Mesenchymal stem cell (in vitro differentiated cells and primary cell): ENCODE data around the gene KIF20A.

Experiments used
- DNase-seq: peaks from one replicate; pipeline ENCODE4 v3.0.0-alpha.2; 2013
- H2AFZ ChIP-seq: one replicate; pipeline ENCODE4 v1.6.1; 2013; ENCODE audit warnings: low read depth, mild to moderate bottlenecking, control low read depth, inconsistent platforms, low read length, moderate library complexity
- H2AK5ac ChIP-seq: 2 replicates; pipeline ENCODE4 v1.6.1; 2013; ENCODE audit warnings: low read length, moderate library complexity, mild to moderate bottlenecking, inconsistent platforms; ENCODE audit not compliant: severe bottlenecking
- H2BK120ac ChIP-seq: one replicate; pipeline ENCODE4 v1.6.1; 2013; ENCODE audit warnings: low read depth, mild to moderate bottlenecking, inconsistent platforms, low read length, moderate library complexity
- H2BK12ac ChIP-seq, 2 experiments: one replicate each; pipeline ENCODE4 v1.6.1; 2013; ENCODE audit warnings: inconsistent platforms in 2 of 2, low read length in 2 of 2, mild to moderate bottlenecking in 2 of 2, moderate library complexity in 2 of 2, control low read depth in 1 of 2
- H2BK15ac ChIP-seq: one replicate; pipeline ENCODE4 v1.6.1; 2013; ENCODE audit warnings: mild to moderate bottlenecking, low read depth, inconsistent platforms; ENCODE audit not compliant: poor library complexity, severe bottlenecking
- H2BK5ac ChIP-seq: 2 replicates; pipeline ENCODE4 v1.6.1; 2013; ENCODE audit warnings: low read depth, mild to moderate bottlenecking, low read length, control low read depth, inconsistent platforms; ENCODE audit not compliant: poor library complexity, severe bottlenecking
- H3K14ac ChIP-seq, 2 experiments: one replicate each; pipeline ENCODE4 v1.6.1; 2013; ENCODE audit warnings: inconsistent platforms in 2 of 2, low read length in 2 of 2, control low read depth in 1 of 2, mild to moderate bottlenecking in 1 of 2, moderate library complexity in 1 of 2
- H3K18ac ChIP-seq, 2 experiments: one replicate each; pipeline ENCODE4 v1.6.1; 2013; ENCODE audit warnings: inconsistent platforms in 2 of 2, low read length in 2 of 2, control low read depth in 1 of 2, low read depth in 1 of 2, mild to moderate bottlenecking in 1 of 2
- H3K23ac ChIP-seq, 2 experiments: one replicate each; pipeline ENCODE4 v1.6.1; 2013; ENCODE audit warnings: inconsistent platforms in 2 of 2, low read length in 2 of 2, mild to moderate bottlenecking in 2 of 2, moderate library complexity in 2 of 2, control low read depth in 1 of 2
- H3K27ac ChIP-seq: 2 replicates; pipeline ENCODE4 v1.5.1; 2013; ENCODE audit warnings: mild to moderate bottlenecking, moderate library complexity, low read length, control low read depth, inconsistent platforms; ENCODE audit not compliant: poor library complexity, severe bottlenecking
- H3K27me3 ChIP-seq, 2 experiments: 2 replicates each; pipeline versions ENCODE4 v1.6.1 to v1.7.0; 2013; ENCODE audit warnings: low read length in 2 of 2, mild to moderate bottlenecking in 2 of 2, moderate library complexity in 2 of 2, control low read depth in 1 of 2, inconsistent platforms in 1 of 2; ENCODE audit not compliant: control insufficient read depth in 1 of 2, insufficient read depth in 1 of 2
- H3K36me3 ChIP-seq, 2 experiments: 2 replicates each; pipeline versions ENCODE4 v1.6.1 to v1.7.0; 2013; ENCODE audit warnings: low read length in 2 of 2, control low read depth in 1 of 2, inconsistent platforms in 1 of 2, low read depth in 1 of 2, mild to moderate bottlenecking in 1 of 2; ENCODE audit not compliant: insufficient read depth in 2 of 2, control insufficient read depth in 1 of 2
- H3K4ac ChIP-seq, 2 experiments: one replicate each; pipeline ENCODE4 v1.6.1; 2013; ENCODE audit warnings: inconsistent platforms in 2 of 2, low read length in 2 of 2, mild to moderate bottlenecking in 2 of 2, moderate library complexity in 2 of 2, control low read depth in 1 of 2, low read depth in 1 of 2
- H3K4me1 ChIP-seq: 2 replicates; pipeline ENCODE4 v1.6.1; 2013; ENCODE audit warnings: low read depth, low read length, control low read depth; ENCODE audit not compliant: control insufficient read depth, insufficient read depth
- H3K4me2 ChIP-seq: 2 replicates; pipeline ENCODE4 v1.6.1; 2013; ENCODE audit warnings: low read length, mild to moderate bottlenecking, inconsistent platforms; ENCODE audit not compliant: poor library complexity, severe bottlenecking
- H3K4me3 ChIP-seq, 2 experiments: 2 replicates each; pipeline versions ENCODE4 v1.5.1 to v1.7.0; 2013; ENCODE audit warnings: low read length in 2 of 2, mild to moderate bottlenecking in 2 of 2, control low read depth in 1 of 2, low read depth in 1 of 2; ENCODE audit not compliant: insufficient read depth in 1 of 2
- H3K79me1 ChIP-seq: replicated peaks from 2 replicates; pipeline ENCODE4 v1.6.1; 2013; ENCODE audit warnings: mild to moderate bottlenecking, control low read depth, low read length, inconsistent platforms; ENCODE audit not compliant: poor library complexity, severe bottlenecking
- H3K9ac ChIP-seq: 2 replicates; pipeline ENCODE4 v1.7.0; 2013; ENCODE audit warnings: mild to moderate bottlenecking, low read length, moderate library complexity
- H3K9me3 ChIP-seq: 2 replicates; pipeline ENCODE4 v1.7.0; 2013; ENCODE audit warnings: mild to moderate bottlenecking, low read length; ENCODE audit not compliant: control insufficient read depth
- H4K8ac ChIP-seq: one replicate; pipeline ENCODE4 v1.6.1; 2013; ENCODE audit warnings: inconsistent platforms, mild to moderate bottlenecking, low read length, moderate library complexity
- H4K91ac ChIP-seq: one replicate; pipeline ENCODE4 v1.6.1; 2013; ENCODE audit warnings: mild to moderate bottlenecking, low read length, inconsistent platforms
- WGBS: methylation state at CpG from one replicate; pipeline ENCODE4 v1.1.7; 2013; ENCODE audit warnings: mixed read lengths; 5-methylcytosine and 5-hydroxymethylcytosine counted together

Gene KIF20A

GRCh38 chr5:138159666-138160065 lies 19.2 kb upstream of the KIF20A start:
- no peak overlapping the region for H2BK5ac ChIP-seq
- no peak overlapping the region for H3K4me2 ChIP-seq
- no peak overlapping the region for H3K9ac ChIP-seq
- H3K9me3 ChIP-seq: no peaks in the 10 kb centered on the region
- no peak overlapping the region for H3K4me3 ChIP-seq
- no peak overlapping the region for H3K18ac ChIP-seq
- H3K79me1 ChIP-seq: peaks cover 23% of the 10 kb centered on the region
- H3K4ac ChIP-seq: no peak overlapping the region
- H2AK5ac ChIP-seq: no peak overlapping the region
- no peak overlapping the region for H2BK15ac ChIP-seq
- H4K8ac ChIP-seq: no peak overlapping the region
- no peak overlapping the region for H2AFZ ChIP-seq
- no peak overlapping the region for H2BK12ac ChIP-seq
- H3K27ac ChIP-seq: no peak overlapping the region
- H3K14ac ChIP-seq: no peak overlapping the region
- no peaks in the 10 kb centered on the region for H3K4me1 ChIP-seq
- H3K27me3 ChIP-seq: no peaks in the 10 kb centered on the region
- peaks cover 46 to 85% of the 10 kb centered on the region in 2 experiments for H3K36me3 ChIP-seq
- no peak overlapping the region for H2BK120ac ChIP-seq
- H3K23ac ChIP-seq: no peak overlapping the region
- WGBS: 99% methylated on average over 3 of the region's 5 CpGs
- no peak overlapping the region for H4K91ac ChIP-seq
- no peak for DNase-seq

- peaks cover 30% of the 10 kb centered on the region for H3K79me1 ChIP-seq
- H4K91ac ChIP-seq: no peak overlapping the region
- no peak overlapping the region for H3K4me3 ChIP-seq
- no peak overlapping the region for H3K4ac ChIP-seq
- DNase-seq: no peak
- H2BK5ac ChIP-seq: no peak overlapping the region
- no peak overlapping the region for H3K18ac ChIP-seq
- H3K4me2 ChIP-seq: no peak overlapping the region
- WGBS: over 99% methylated on average over 4 of the region's 4 CpGs
- H3K27me3 ChIP-seq: no peaks in the 10 kb centered on the region
- H3K9me3 ChIP-seq: no peaks in the 10 kb centered on the region
- peaks cover 56 to 93% of the 10 kb centered on the region in 2 experiments for H3K36me3 ChIP-seq
- no peak overlapping the region for H2BK120ac ChIP-seq
- no peak overlapping the region for H3K9ac ChIP-seq
- no peak overlapping the region for H2AFZ ChIP-seq
- no peak overlapping the region for H3K23ac ChIP-seq
- H2BK15ac ChIP-seq: no peak overlapping the region
- H2AK5ac ChIP-seq: no peak overlapping the region
- no peak overlapping the region for H3K27ac ChIP-seq
- H3K4me1 ChIP-seq: no peaks in the 10 kb centered on the region
- H2BK12ac ChIP-seq: no peak overlapping the region
- H4K8ac ChIP-seq: no peak overlapping the region
- no peak overlapping the region for H3K14ac ChIP-seq
These were observed 18.2 kb upstream of the KIF20A start for GRCh38 chr5:138160706-138161105.

GRCh38 chr5:138163721-138164120 lies 15.2 kb upstream of the KIF20A start:
- Histone ChIP-seq H3K27me3 (no peaks in the 10 kb centered on the region), H2BK15ac (no peak overlapping the region), H4K8ac (no peak overlapping the region), H2AK5ac (no peak overlapping the region), H4K91ac (no peak overlapping the region), H3K4me2 (no peak overlapping the region), H3K4me1 (no peaks in the 10 kb centered on the region), H3K36me3 (peaks cover 61 to 99% of the 10 kb centered on the region in 2 experiments), H3K23ac (no peak overlapping the region), H3K4me3 (no peak overlapping the region), H3K9me3 (no peaks in the 10 kb centered on the region), H2BK120ac (no peak overlapping the region), H3K14ac (no peak overlapping the region), H3K79me1 (peaks cover 40% of the 10 kb centered on the region), H3K9ac (no peak overlapping the region), H2AFZ (no peak overlapping the region), H3K18ac (no peak overlapping the region), H2BK5ac (no peak overlapping the region), H3K27ac (no peak overlapping the region), H3K4ac (no peak overlapping the region), H2BK12ac (no peak overlapping the region)
- no peak for DNase-seq

GRCh38 chr5:138169124-138169523 lies 9.8 kb upstream of the KIF20A start:
- Histone ChIP-seq H3K14ac (no peak overlapping the region), H2AFZ (no peak overlapping the region), H3K4me3 (no peak overlapping the region), H3K4me2 (no peak overlapping the region), H3K18ac (no peak overlapping the region), H2AK5ac (no peak overlapping the region), H2BK12ac (no peak overlapping the region), H3K9me3 (no peaks in the 10 kb centered on the region), H4K91ac (no peak overlapping the region), H3K9ac (no peak overlapping the region), H2BK5ac (no peak overlapping the region), H3K23ac (no peak overlapping the region), H2BK120ac (no peak overlapping the region), H3K27ac (no peak overlapping the region), H3K4me1 (peaks cover 2% of the 10 kb centered on the region), H2BK15ac (no peak overlapping the region), H3K36me3 (peaks cover 48 to 99% of the 10 kb centered on the region in 2 experiments), H3K27me3 (no peaks in the 10 kb centered on the region), H4K8ac (no peak overlapping the region), H3K79me1 (peaks cover 42% of the 10 kb centered on the region), H3K4ac (no peak overlapping the region)
- 98% methylated on average over 3 of the region's 5 CpGs for WGBS
- no peak for DNase-seq
